NK-92 treated with Interleukin-12 subunit alpha and Interleukin-12 subunit beta, amount 100 ng/mL, for 24 hours (cell line): Measurements from ENCODE around the gene AGXT.
A peak's percentile ranks its signal among the peaks of the same experiment; 100 is the strongest.
"Not testable (repeated sequence)": the region's sequence is repeated elsewhere in the genome, so short reads cannot be mapped to it uniquely, and the experiment has no call there.

Experiments
- DNase-seq: peaks from one replicate; lab custom pipeline; 2025; lab: John Stamatoyannopoulos, UW

The AGXT gene

GRCh38 chr2:240840435-240841060 is 28.1 kb upstream of the AGXT start:
- DNase-seq = no peak

DNA sequence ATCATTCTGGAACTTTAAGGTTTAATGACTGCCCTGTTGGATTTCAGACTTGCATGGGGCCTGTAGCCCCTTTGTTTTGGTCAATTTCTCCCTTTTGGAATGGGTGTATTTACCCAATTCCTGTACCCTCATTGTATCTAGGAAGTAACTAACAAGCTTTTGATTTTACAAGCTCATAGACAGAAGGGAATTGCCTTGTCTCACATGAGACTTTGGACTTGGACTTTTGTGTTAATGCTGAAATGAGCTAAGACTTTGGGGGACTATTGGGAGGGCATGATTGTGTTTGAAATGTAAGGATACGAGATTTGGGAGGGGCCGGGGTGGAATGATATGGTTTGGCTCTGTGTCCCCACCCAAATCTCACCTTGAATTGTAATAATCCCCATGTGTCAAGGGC is 22.3 kb upstream of the AGXT start:
- not testable (repeated sequence) for DNase-seq

DNA sequence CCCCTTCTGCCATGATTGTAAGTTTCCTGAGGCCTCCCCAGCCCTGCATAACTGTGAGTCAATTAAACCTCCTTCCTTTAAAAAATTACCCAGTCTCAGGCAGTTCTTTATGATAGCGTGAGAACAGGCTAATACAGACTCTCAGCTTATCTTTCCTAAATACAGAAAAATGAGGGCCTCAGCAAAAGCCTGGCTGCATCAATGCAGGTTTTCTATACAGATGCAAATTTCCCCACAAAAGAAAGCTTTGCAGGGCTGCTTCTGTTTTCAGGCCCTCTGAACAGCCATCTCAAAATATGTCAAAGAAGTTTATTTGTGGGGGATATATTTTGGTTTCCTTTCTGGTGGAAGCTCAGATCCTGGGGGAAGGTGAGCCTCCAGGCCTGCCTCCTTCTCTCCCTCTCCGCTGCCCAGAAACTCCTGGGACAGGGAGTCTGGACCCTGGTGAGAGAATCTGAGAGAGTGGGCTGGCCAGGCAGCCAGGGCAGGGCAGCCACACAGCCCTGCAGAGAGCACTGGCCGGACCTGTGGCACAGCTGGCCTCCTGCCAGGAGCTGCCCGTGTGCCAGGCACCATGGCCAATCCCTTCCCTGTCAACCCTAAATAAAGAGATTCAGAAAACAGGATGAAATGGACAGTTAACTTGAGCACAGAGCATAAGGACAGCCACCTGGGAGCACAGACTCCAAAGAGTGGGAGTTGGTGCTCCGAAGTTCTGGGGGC is 21.6 kb upstream of the AGXT start:
- no peak for DNase-seq

- DNase-seq = no peak
Observed at GRCh38 chr2:240847817-240848216, 20.8 kb upstream of the AGXT start.

GRCh38 chr2:240848900-240849680 is 19.5 kb upstream of the AGXT start:
- DNase-seq = no peak

DNA sequence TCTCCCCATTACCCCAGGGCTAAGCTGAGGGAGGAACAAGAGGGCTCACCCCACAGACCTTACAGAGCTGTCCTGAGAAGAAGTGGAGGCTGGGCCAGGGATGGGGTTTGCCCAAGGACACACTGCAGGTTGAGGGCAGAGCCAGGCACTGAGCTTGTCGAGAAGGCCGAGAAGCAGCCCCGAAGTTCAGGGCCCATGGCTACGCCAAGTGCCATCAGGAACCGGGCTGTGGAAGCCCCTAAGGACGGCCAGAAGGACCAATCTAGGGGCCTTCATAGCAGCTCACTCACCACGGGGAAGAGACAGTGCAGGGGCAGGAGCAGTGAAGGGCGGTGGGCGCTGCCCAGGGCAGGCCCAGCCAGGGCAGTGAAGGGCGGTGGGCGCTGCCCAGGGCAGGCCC is 18.6 kb upstream of the AGXT start:
- DNase-seq = no peak

GRCh38 chr2:240850756-240851077 is 17.9 kb upstream of the AGXT start:
- DNase-seq = no peak

GRCh38 chr2:240851078-240851991 is 17.3 kb upstream of the AGXT start:
- DNase-seq = peak; percentile 54

DNA sequence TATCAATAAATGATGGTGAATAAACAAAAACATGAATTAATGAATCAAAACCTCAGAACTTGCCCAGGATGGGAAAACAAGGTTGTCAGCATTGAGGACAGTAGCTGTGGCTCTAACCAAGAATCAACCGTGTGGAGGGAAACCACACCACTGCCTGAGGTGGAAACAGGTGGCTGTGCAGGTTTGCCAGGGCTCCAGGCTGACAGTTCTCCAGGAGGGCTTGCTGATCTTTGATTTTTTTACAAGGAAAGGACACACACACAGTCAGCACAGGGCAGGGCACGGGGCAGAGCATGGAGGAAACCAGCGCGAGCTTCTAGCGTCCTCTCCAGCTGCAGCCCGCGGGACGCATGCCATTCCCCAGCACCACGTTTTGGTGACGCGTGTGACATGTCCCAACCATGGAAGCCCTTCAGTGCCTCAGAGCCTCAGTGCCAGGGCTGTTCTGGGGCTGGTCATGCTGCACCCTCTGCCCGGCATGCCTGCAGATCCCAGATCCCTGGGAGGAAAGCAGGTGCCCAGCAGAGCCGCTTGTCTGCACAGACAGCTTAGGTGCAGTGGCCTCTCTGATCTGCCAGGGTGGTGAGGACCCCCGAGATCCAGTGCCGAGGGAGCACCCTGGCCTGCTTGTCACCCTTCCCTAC is 15.8 kb upstream of the AGXT start:
- DNase-seq = no peak

- no peak for DNase-seq
Observed at GRCh38 chr2:240855670-240856069, 13.0 kb upstream of the AGXT start.

- DNase-seq = no peak
Observed at GRCh38 chr2:240856151-240856980, 12.3 kb upstream of the AGXT start.

- DNase-seq = no peak
Observed at GRCh38 chr2:240857039-240858008, 11.3 kb upstream of the AGXT start.

DNA sequence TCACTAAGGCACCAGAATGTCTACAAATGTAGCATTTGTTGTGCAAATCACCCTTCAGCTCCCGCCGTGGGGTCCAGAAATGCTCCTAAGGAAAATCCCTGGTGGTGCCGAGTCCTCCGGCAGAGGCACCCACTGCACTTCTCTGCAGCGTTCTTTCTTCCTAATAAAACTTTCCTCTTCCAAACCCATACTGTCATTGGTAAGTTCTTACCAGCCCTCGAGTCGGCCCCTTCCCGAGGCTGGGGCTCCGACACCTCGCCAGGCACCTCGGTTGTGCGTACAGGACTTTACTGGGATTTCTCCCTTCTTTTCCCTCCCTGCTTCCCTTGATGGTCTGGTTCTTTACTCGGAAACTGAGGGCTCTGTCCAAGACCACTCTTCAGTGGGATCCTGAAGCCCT is 10.3 kb upstream of the AGXT start:
- DNase-seq = no peak

DNA sequence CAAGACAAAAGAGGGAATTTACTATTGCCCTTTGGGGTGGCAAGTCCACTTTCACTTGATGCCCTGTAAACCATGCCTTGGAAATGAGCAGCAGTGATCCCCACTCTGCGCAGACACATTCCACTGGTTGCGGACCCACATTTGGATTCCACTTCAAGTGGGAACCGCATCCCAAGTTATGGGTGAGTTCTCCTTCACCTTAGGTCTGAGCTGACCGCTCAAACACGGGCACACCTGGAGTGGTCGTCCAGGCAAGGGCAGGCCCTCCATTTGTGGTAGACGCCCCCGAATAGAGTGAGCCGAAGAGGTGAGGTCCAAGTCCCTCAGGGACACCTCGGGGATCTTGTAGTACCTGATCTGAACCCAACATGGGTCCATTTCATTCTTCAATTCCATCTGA is 9.8 kb upstream of the AGXT start:
- DNase-seq = no peak

DNA sequence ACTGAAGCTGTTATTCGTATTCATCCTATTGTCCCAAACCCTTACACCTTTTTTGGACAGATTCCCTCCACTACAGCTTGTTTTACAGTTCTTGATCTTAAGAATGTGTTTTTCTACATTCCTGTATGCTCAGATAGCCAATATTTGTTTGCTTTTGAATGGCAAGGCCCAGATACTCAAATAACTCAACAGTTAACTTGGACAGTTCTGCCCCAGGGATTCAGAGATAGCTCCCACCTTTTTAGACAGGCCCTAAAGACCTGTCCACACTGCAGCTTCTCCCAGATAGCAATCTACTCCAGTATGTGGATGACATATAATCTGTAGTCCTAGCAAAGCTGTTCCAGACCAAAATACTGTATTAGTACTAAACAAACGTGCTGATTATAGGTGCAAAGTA is 7.1 kb upstream of the AGXT start:
- DNase-seq = no peak

DNA sequence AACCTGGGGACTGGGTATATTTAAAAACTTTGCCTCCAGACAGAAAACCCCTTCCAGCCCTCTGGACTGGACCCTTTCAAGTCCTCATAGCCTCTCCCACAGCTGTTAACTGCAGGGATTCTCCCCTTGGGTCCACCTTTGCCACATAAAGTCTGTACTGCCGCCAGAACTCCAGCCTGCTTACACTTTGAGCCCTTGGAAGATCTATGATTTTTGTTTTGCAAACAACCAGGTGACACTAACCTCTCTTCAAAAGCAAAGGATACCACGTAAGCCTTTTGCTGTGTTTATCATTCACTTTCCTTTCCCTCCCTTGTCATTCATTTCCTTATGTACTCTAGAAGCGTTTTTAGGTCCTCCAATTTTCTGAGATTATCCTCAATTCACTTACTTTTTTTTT is 4.1 kb upstream of the AGXT start:
- no peak for DNase-seq

GRCh38 chr2:240865391-240865790 is 3.2 kb upstream of the AGXT start:
- DNase-seq = no peak

- DNase-seq = no peak
Observed at GRCh38 chr2:240869109-240869955, 708 bp downstream of the AGXT start.
